MCF 10A (cell line): ENCODE data around the gene VAV3. TPM values are rescaled to one million over a fixed set of nuclear protein-coding genes. Genes with fewer than 3 reads are reported as not detected.
"Not testable (repeated sequence)": the region's sequence is repeated elsewhere in the genome, so short reads cannot be mapped to it uniquely, and the experiment has no call there.

Experiments
- BruUV-seq: library from RNA; stranded (reverse); fragments of 400-500 nt; replicated peaks from 2 replicates; lab custom pipeline; 2021; lab: Mats Ljungman, UMichigan
- CTCF ChIA-PET: fragments of 300-600 bp; sonication (Branson Sonifier 250); formaldehyde crosslinking; extraction: SDS; loops from one replicate; lab custom pipeline; 2021; ENCODE audit warnings: antibody characterized with exemption, inconsistent platforms; lab: Yijun Ruan, JAX
- POLR2A ChIA-PET: fragments of 300-600, 350-650 bp; sonication (Branson Sonifier 250); formaldehyde crosslinking; extraction: SDS; loops from one replicate; lab custom pipeline; 2020; ENCODE audit warnings: antibody characterized with exemption, inconsistent platforms; lab: Yijun Ruan, JAX
- DNase-seq: peaks from one replicate; pipeline ENCODE4 v3.0.0-alpha.2; 2018; ENCODE audit not compliant: unreplicated experiment
- H3K27ac Mint-ChIP-seq: one replicate; pipeline ENCODE4 v1.8.0; 2022; ENCODE audit warnings: mild to moderate bottlenecking, low read depth, mixed read lengths; ENCODE audit not compliant: unreplicated experiment
- H3K27me3 Mint-ChIP-seq: one replicate; pipeline ENCODE4 v1.8.0; 2022; ENCODE audit warnings: mixed read lengths; ENCODE audit not compliant: insufficient read depth, unreplicated experiment
- H3K36me3 Mint-ChIP-seq: one replicate; pipeline ENCODE4 v1.8.0; 2022; ENCODE audit warnings: mild to moderate bottlenecking, moderate library complexity, mixed read lengths; ENCODE audit not compliant: insufficient read depth, unreplicated experiment
- H3K4me1 Mint-ChIP-seq: one replicate; pipeline ENCODE4 v1.8.0; 2022; ENCODE audit warnings: mixed read lengths; ENCODE audit not compliant: insufficient read depth, unreplicated experiment
- H3K4me3 Mint-ChIP-seq: one replicate; pipeline ENCODE4 v1.8.0; 2022; ENCODE audit warnings: mild to moderate bottlenecking, moderate library complexity, mixed read lengths; ENCODE audit not compliant: unreplicated experiment
- H3K9me3 Mint-ChIP-seq: one replicate; pipeline ENCODE4 v1.8.0; 2022; ENCODE audit warnings: mixed read lengths; ENCODE audit not compliant: unreplicated experiment
- intact Hi-C: fragments of 100-400 bp; cut with micrococcal nuclease; formaldehyde crosslinking; loops from 2 replicates; pipeline ENCODE4 v1.14.1; 2022
- total RNA-seq: library from RNA; stranded (reverse); gene quantifications from 2 replicates; pipeline ENCODE4 v1.2.3, GENCODE V29; 2022
- TF ChIP-seq, protein P1 (sequence below): fragments of 200-600 bp; IDR thresholded peaks from one replicate; pipeline ENCODE4 v1.8.0; 2022; ENCODE audit warnings: antibody characterized with exemption, mild to moderate bottlenecking; ENCODE audit not compliant: unreplicated experiment

Gene VAV3
- total RNA-seq, 1 experiment from 2014 or later = 2.0 TPM

DNA sequence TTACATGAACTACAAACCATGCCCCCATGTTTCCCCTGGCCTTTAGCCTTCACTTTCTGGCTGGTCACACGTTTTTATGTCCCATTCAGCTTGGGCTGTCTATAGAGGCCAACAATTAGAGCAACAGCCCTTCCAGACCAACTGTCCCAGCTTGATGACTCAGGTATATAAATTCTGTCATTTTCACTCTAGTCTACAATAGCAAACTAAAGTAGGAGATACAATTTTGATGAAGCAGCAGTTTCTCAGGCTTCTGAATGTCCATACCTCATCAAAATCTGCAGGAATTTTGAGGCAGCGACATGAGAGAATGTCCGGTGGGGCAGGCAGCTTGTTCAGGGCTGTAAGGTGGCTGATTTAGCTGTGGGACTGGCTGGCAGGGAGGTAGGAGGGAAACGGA, 45.6 kb upstream of the VAV3 start:
- Mint-ChIP-seq H3K4me3 (no peak overlapping the region), H3K27ac (no peak overlapping the region), H3K36me3 (no peaks in the 10 kb centered on the region), H3K9me3 (no peaks in the 10 kb centered on the region), H3K27me3 (no peaks in the 10 kb centered on the region), H3K4me1 (peaks cover 29% of the 10 kb centered on the region)
- TF ChIP-seq, protein P1, sequence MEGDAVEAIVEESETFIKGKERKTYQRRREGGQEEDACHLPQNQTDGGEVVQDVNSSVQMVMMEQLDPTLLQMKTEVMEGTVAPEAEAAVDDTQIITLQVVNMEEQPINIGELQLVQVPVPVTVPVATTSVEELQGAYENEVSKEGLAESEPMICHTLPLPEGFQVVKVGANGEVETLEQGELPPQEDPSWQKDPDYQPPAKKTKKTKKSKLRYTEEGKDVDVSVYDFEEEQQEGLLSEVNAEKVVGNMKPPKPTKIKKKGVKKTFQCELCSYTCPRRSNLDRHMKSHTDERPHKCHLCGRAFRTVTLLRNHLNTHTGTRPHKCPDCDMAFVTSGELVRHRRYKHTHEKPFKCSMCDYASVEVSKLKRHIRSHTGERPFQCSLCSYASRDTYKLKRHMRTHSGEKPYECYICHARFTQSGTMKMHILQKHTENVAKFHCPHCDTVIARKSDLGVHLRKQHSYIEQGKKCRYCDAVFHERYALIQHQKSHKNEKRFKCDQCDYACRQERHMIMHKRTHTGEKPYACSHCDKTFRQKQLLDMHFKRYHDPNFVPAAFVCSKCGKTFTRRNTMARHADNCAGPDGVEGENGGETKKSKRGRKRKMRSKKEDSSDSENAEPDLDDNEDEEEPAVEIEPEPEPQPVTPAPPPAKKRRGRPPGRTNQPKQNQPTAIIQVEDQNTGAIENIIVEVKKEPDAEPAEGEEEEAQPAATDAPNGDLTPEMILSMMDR = no peak
- BruUV-seq = no TSS peak
- ChIA-PET POLR2A (interaction anchor here (0.6 to 1.2 kb wide), 4 partner anchors 10 to 1000 kb away, joined by 3 to 7 read pairs (median 3); no protein-coding TSS in a partner anchor), CTCF (interaction anchor here (0.8 to 1.6 kb wide), 3 partner anchors 17 to 259 kb away, joined by 3 to 9 read pairs (median 5); no protein-coding TSS in a partner anchor)
- DNase-seq = no peak
- intact Hi-C loops = no loop called here

DNA sequence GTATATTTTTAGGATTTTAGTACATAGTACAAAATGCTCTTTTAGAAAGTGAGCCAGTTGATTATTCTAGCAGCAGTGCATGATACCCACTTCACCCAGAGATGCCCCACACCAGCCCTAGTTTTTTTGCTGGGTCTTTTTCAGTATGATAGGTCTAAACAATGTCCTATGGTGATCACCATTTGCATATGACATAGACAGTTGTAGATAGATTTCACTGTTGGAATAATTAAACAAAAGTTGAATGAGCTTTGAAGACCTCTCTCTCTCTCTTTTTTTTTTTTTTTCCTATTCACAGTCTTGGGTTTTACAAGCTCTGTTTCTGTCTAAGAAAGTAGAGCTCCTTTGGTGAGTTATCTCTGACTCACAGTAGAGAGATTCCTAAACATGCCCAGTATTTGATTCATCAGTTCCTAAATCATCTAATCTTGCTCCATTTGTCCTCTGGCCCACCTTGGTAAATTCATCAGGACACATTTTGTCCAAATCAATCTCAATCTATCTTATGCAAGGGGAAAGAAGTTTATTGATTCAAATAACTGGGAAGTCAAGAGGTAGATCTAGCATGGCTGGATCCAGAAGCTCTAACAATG, 44.7 kb upstream of the VAV3 start:
- H3K27me3 Mint-ChIP-seq = no peaks in the 10 kb centered on the region
- POLR2A ChIA-PET = interaction anchor here (0.9 to 1.1 kb wide), 2 partner anchors 9 to 19 kb away, joined by 3 to 7 read pairs; no protein-coding TSS in a partner anchor
- BruUV-seq = no TSS peak
- no peaks in the 10 kb centered on the region for H3K36me3 Mint-ChIP-seq
- H3K4me3 Mint-ChIP-seq = no peak overlapping the region
- CTCF ChIA-PET = interaction anchor here (0.8 to 1.6 kb wide), 3 partner anchors 16 to 258 kb away, joined by 3 to 9 read pairs (median 5); no protein-coding TSS in a partner anchor
- H3K9me3 Mint-ChIP-seq = no peaks in the 10 kb centered on the region
- no peak overlapping the region for H3K27ac Mint-ChIP-seq
- intact Hi-C loops = no loop called here
- TF ChIP-seq, protein P1 = no peak
- DNase-seq = peak; percentile 43
- peaks cover 29% of the 10 kb centered on the region for H3K4me1 Mint-ChIP-seq

DNA sequence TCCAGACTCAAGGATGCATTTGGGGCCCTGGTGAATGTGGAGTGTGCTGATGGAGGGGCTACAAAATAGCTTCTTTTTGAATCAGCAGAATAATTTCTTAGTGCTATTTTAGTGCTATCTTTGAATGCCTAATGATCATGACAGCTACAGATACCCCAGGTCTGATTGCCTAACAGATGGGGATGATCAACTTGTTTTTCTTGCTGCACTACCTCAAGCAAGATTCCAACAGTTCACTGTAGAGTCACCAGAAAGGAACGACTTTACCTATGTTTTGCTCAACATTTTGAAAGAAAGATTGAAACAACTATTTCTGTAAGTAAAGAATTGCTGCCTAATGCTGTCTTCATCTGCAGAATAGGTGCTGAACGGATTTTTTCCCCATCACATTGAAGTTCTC, 42.6 kb upstream of the VAV3 start:
- CTCF ChIA-PET = interaction anchor here (0.9 to 1.3 kb wide), 2 partner anchors 10 to 225 kb away, joined by 3 to 4 read pairs; no protein-coding TSS in a partner anchor
- BruUV-seq = no TSS peak
- no peaks in the 10 kb centered on the region for H3K9me3 Mint-ChIP-seq
- TF ChIP-seq, protein P1 = no peak
- H3K4me1 Mint-ChIP-seq = peaks cover 29% of the 10 kb centered on the region
- no peak overlapping the region for H3K4me3 Mint-ChIP-seq
- no peak for DNase-seq
- intact Hi-C loops = no loop called here
- no peaks in the 10 kb centered on the region for H3K36me3 Mint-ChIP-seq
- POLR2A ChIA-PET = interaction anchor here (0.6 to 1.1 kb wide), 2 partner anchors 13 to 18 kb away, joined by 3 to 4 read pairs; no protein-coding TSS in a partner anchor
- H3K27ac Mint-ChIP-seq = no peak overlapping the region
- H3K27me3 Mint-ChIP-seq = no peaks in the 10 kb centered on the region

DNA sequence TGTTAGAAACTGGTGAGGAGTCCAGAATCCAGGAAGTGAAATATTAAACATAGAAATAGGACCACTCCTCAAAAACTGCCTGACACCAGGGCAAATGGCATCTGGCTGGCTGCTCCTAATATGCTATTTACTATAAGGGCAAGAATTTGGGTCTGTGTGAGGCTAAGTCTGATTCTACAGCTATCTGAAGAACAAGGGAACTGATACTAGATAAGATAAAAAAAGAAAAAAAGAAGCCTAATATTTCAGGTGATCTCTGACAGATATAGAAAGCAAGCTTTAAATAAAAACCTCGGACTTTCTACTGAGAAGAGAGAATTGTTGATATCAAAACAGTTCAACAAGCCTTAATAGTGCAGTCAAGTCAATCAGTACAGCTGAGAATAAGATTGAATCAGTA, 42.1 kb upstream of the VAV3 start:
- DNase-seq = no peak
- POLR2A ChIA-PET = interaction anchor here (0.6 to 1.1 kb wide), 2 partner anchors 13 to 18 kb away, joined by 3 to 4 read pairs; no protein-coding TSS in a partner anchor
- TF ChIP-seq, protein P1 = no peak
- CTCF ChIA-PET = interaction anchor here (0.6 to 1.3 kb wide), 4 partner anchors 10 to 477 kb away, joined by 3 to 4 read pairs (median 3); no protein-coding TSS in a partner anchor
- H3K9me3 Mint-ChIP-seq = no peaks in the 10 kb centered on the region
- peaks cover 29% of the 10 kb centered on the region for H3K4me1 Mint-ChIP-seq
- intact Hi-C loops = no loop called here
- H3K36me3 Mint-ChIP-seq = no peaks in the 10 kb centered on the region
- BruUV-seq = no TSS peak
- no peak overlapping the region for H3K4me3 Mint-ChIP-seq
- no peaks in the 10 kb centered on the region for H3K27me3 Mint-ChIP-seq
- no peak overlapping the region for H3K27ac Mint-ChIP-seq

DNA sequence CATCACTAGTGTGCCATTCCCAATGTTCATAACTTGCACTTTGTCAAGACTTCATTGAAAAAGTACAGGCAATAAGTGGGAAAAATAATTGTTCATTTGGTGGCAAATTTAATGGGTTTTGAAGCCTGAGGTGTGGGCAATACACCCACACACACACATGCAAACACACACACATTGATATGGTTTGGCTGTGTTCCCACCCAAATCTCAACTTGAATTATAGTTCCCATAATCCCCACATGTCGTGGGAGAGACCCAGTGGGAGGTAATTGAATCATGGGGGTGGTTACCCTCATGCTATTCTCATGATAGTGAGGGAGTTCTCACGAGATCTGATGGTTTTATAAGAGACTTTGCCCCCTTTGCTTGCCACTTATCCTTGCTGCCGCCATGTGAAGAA, 39.9 kb upstream of the VAV3 start:
- DNase-seq, H3K36me3 Mint-ChIP-seq, BruUV-seq, CTCF ChIA-PET, intact Hi-C loops, POLR2A ChIA-PET, H3K9me3 Mint-ChIP-seq, H3K27ac Mint-ChIP-seq, H3K4me3 Mint-ChIP-seq, H3K27me3 Mint-ChIP-seq: not testable (repeated sequence)
- peaks cover 30% of the 10 kb centered on the region for H3K4me1 Mint-ChIP-seq
